GM19023 (cell line): ENCODE data around the gene POM121.
"Not testable (repeated sequence)": the region's sequence is repeated elsewhere in the genome, so short reads cannot be mapped to it uniquely, and the experiment has no call there.

Experiments
- ATAC-seq: cut with Tn5 transposase; IDR thresholded peaks from one replicate; pipeline ENCODE4 v1.9.1; 2021; ENCODE audit warnings: mild to moderate bottlenecking, moderate library complexity; ENCODE audit not compliant: unreplicated experiment

POM121 gene

GRCh38 chr7:72990146-72990913 is 65.4 kb downstream of the POM121 start:
- ATAC-seq = not testable (repeated sequence)

- ATAC-seq = not testable (repeated sequence)
These were observed 70.6 kb downstream of the POM121 start for GRCh38 chr7:72995484-72995883.

DNA sequence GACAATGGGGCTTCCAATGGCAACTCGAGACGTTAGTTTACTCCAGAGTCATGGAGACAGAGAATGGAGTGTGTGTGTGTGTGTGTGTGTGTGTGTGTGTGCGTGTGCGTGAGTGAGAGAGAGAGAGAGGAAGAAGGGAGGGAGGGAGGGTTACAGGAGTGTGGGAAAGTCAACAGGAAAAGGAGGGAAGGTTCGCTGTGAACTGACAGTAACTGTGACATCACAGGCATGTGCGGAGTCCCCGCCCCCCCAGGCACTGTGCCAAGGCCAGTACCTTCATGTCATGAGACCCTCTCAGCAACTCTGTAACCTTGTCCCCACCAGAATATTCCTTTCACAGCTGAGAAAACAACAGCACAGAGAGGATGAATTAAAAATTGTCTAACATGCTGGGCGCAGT is 72.6 kb downstream of the POM121 start:
- not testable (repeated sequence) for ATAC-seq

GRCh38 chr7:72997887-72998468 is 73.1 kb downstream of the POM121 start:
- not testable (repeated sequence) for ATAC-seq
